ENCODE measurements around the gene BEST4.
"Not testable (repeated sequence)": the region's sequence is repeated elsewhere in the genome, so short reads cannot be mapped to it uniquely, and the experiment has no call there.

Gene BEST4

DNA sequence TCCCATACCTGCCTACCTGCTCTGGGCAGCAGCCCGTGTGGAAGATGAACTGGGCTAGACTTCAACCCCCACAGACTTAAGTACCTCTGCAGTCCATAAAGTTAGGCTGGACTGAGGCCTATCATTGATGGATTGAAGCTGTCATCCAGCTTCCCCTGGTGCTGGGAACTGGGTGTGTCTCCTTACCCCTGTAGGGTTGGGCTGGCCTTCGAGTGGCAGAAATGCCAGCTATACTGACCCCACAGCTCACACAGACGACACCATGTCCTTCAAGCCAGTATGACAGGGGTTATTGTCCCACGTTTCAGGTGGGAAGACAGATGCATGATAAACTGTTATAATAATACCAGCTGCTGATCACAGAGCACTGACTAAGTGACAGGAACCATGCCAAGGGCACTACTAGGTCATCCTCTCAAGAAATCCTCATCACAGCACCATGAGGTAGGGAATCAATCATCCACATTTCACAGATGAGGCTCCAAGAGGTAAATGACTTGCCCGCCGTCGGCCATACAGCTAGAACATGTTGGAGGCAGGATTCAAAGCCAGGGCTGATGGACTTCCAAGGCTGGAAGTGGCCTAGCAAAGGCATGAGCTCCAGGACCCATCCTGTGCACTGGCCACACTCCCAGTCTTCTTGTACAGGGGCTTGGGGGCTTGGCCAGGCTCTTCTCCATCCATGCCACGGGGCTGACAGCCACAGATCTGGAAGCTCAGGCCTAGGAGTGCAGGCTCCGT lies at the start of gene BEST4:
BEST4 (minus strand) TSS at position 51 of the 741 bp plus-strand sequence. CDS start 465 bp downstream, outside the sequence.
- no peak for DNase-seq

DNA sequence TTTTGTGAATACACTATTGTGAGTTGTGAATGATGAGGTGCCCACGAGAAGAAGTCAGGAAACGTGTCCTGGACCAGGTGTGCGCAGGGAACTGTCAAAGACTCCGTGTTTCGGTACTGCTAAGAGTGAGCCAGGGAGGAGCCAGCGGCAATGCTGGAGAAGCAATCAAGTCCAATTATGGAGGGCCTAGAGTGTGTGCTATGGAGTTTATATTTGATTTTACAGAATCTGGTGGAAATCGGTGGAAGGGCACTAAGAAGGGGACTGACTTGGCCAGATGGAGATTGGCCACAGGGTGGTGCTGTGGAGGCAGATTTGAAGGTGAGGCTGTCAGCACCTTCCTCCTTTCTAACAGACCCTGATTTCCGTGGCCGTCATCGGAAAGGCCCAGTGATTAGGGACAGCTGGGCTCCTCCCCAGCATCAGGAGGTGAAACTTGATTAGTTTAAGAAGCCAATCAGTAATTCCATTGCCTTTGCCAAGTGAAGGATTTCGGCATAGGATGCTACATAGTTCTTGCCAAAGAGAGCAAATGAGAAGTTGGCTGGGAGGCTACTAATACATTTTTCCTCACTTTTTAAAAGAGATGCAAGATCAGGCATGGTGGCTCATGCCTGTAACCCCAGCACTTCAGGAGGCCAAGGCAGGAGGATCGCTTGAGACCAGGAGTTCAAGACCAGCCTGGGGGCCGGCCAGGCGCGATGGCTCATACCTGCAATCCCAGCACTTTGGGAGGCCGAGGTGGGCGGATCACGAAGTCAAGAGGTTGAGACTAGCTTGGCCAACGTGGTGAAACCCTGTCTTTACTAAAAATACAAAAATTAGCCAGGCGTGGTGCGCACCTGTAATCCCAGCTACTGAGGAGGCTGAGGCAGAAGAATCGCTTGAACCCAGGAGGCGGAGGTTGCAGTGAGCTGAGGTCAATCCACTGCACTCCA lies 48.0 kb upstream of the BEST4 start:
- no peak for DNase-seq

GRCh38 chr1:44834328-44834727 lies 46.4 kb upstream of the BEST4 start:
- no peak for DNase-seq

DNA sequence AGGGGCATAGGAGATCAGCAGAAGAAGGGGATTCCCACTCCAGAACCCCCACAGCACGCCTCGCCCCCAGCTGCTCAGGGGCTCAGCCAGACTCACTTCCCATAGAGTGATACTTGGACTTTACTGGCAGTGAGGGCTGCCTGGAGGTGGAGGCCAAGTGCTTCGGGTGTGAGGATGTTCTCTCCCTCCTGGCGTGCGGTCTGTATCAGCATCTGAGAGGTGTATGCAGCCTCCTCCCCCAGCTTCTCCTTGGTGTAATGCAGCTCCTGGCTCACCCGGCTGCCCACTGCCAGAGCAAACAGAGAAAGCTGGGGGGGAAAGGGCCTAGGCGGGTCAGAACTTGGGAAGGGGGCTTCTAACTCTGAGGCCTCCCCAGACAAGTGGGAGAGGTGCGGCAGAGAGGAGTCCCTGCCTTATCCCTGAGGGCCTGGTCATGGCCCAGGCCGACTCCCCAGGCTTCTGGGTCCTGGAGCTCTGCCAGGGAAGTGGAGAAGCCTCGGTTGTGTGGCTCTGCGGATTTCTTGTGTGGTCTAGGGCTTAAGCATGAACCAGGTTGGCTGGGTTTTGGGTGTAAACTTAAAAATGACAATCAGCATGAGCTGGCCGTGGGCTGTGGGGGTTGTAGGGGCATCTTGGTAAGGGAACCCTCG lies 44.2 kb upstream of the BEST4 start:
- DNase-seq = no peak

- DNase-seq = no peak
Measured at GRCh38 chr1:44831516-44831915, 43.5 kb upstream of the BEST4 start.

GRCh38 chr1:44830900-44831304 lies 42.9 kb upstream of the BEST4 start:
- no peak for DNase-seq

DNA sequence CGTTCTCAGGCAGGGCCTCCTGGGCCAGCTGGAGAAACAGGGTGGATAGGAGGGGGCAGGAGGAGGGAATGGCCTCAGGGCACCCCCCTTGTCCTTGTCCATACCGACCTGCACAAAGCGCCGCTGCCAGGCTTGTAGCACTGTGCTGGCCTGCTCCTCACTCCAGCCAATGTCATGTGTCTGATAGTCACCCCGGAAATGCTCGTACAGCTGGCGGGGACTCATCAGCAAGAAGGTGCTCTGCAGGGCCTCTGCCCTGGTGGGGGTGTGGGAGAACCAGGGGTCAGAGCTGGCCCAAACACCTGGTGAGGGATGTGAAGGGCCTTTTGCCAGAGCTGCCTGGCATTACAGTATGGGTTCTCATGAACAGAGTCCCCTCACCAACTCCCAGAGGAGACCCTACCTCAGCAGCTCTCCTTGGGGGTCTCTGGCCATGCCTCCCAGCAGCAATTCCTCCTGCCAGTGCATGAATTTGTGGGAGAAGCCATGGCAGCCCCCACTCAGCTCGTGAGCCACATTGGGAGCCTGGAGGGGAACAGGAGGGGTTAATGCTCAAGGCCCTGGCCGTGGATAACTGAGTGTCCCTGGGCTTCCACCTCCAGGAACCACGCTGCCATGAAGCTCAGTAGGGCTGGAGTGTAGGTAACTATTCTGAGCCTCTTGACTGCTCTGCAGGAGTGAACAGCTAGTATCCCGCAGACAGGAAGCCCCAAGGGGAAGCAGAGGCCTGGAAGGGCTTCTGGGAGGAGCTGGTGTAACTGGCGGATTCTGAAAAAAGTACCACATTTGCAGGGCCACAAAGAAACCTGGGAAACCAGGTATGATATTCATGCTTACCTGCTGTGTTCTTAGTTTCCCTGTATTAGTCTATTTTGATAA lies 41.8 kb upstream of the BEST4 start:
- DNase-seq = no peak

DNA sequence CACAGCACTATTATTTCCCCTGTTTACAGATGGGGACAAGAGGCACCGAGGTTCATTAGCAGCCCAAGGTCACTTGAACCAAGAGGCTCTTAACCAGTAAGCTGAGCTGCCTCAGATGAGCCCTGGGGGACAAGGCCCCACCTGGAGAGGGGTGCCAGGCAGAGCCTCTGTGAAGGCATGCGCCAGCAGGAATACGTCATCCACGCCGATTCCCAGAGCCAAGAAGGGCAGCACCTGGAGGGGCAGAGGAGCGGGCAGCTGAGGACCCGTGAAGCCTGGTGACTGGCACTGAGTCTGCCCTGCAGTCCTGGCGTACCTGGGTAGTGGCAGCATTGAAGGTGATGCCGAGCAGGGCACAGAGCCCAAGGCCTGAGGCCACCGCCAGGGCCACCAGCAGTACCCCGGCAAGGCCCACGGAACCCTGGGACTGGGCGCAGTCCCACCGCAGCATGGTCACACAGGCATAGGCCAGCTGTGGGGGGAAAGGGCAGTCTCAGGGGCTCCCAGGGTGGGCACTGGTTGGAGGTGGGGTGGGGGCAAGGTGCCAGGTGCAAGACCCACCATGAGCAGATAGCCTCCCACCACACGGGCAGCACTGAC lies 41.0 kb upstream of the BEST4 start:
- no peak for DNase-seq

- no peak for DNase-seq
Measured at GRCh38 chr1:44828003-44828651, 40.2 kb upstream of the BEST4 start.

- no peak for DNase-seq
Measured at GRCh38 chr1:44827197-44828002, 39.4 kb upstream of the BEST4 start.

GRCh38 chr1:44826375-44827196 lies 38.6 kb upstream of the BEST4 start:
- DNase-seq = no peak

DNA sequence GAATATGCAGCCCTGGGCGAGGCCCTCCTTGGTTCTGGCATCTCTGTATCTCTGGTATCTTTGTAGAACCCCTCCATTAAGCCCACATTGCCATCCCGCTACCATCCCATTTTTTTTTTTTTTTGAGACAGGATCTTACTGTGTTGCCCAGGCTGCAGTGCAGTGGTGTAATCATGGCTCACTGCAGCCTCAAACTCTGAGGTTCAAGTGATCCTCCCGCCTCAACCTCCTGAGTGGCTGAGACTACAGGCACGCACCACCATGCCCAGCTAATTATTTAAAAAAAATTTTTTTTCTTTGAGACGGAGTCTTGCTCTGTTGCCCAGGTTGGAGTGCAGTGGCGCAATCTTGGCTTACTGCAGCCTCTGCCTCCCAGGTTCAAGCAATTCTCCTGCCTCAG lies 36.4 kb upstream of the BEST4 start:
- not testable (repeated sequence) for DNase-seq

- DNase-seq = no peak
Measured at GRCh38 chr1:44822981-44823451, 35.0 kb upstream of the BEST4 start.

- no peak for DNase-seq
Measured at GRCh38 chr1:44822131-44822701, 34.2 kb upstream of the BEST4 start.

GRCh38 chr1:44821240-44821715 lies 33.3 kb upstream of the BEST4 start:
- no peak for DNase-seq

DNA sequence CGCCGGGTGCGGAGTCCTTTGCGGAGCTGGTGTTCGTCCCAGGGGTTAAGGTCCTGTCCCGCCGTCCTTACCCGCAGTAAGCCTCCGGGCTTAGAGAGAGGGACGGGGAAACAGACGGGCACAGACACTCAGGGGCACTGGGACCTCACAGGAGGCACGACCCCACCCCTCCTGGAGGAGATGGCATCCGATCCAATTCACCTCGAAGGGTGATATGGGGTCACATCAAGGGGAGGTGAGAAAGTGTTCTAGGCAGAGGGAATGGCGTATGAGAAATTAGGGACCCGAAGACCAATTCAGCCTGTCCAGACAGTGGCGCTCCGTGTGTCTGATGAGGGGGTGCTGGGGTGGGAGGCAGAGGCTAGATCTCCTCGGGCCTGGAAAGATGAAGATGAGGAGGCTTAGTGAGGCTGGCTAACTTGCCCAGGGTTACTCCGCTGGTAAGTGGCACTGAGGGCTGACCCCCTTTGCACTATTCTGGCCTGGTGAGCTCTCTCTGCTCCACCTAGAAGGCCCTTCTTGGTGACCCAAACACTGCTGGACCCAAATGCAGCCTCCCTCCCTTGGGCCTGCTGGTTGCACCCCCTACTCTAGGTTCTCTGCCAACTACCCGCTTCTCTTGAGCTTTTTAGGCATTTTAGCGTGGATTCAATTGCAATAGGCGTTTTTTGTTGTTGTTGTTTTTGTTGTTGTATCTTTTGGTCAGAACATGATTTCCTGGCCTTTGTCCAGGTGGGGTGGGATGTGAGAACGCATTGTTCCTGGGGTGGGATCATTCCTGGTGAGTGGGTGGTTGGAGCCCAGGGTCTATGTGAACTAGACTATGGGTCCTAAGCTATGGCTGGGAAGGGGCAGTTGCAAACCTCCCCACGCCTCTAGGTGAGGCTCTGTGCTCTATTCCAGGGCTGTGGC lies 32.6 kb upstream of the BEST4 start:
- no peak for DNase-seq

GRCh38 chr1:44819608-44820327 lies 31.8 kb upstream of the BEST4 start:
- no peak for DNase-seq

Data from NCI-H1417 treated with DMSO at 0.1 percent for 48 hours (cell line).